ENCODE results near the gene ZNF620.

- TF ChIP-seq PPARA (CRISPR knock-in tag; IDR thresholded peaks at IDR 0.05; ENCODE audit: borderline replicate concordance): no peak
- TF ChIP-seq CSDC2 (CRISPR knock-in tag; IDR thresholded peaks at IDR 0.05): no peak
- no peak for TF ChIP-seq RARB (CRISPR knock-in tag; IDR thresholded peaks at IDR 0.05)
- TF ChIP-seq ARNTL (CRISPR knock-in tag; IDR thresholded peaks at IDR 0.05; ENCODE audit: borderline replicate concordance, low read depth): no peak
Measured at GRCh38 chr3:40557575-40558161, 51.8 kb downstream of the ZNF620 start.
